B cell (primary cell): ENCODE measurements around the gene IRF9. TPM values are rescaled to one million over a fixed set of nuclear protein-coding genes. Genes with fewer than 3 reads are reported as not detected.

Source experiments
- ATAC-seq: fragments of 200-7000 bp; cut with Tn5 transposase; one replicate; pipeline ENCODE4 v1.10.0; 2021; ENCODE audit warnings: low read depth, mild to moderate bottlenecking, moderate number of reproducible peaks, moderate library complexity
- CTCF ChIA-PET: fragments of 350-600 bp; sonication (Branson Sonifier 250); formaldehyde crosslinking; loops from one replicate; lab custom pipeline; 2021; ENCODE audit warnings: antibody characterized with exemption, inconsistent platforms; lab: Charles Lee
- POLR2A ChIA-PET: fragments of 350-600 bp; sonication (Branson Sonifier 250); formaldehyde crosslinking; loops from one replicate; lab custom pipeline; 2021; ENCODE audit warnings: antibody characterized with exemption; lab: Charles Lee
- DNase-seq: peaks from one replicate; pipeline ENCODE4 v3.0.0; 2013
- H2AFZ ChIP-seq: 2 replicates; pipeline ENCODE4 v1.6.1; 2012; ENCODE audit warnings: mild to moderate bottlenecking, low read depth, low read length; ENCODE audit not compliant: insufficient read depth, poor library complexity, severe bottlenecking
- H3K27ac ChIP-seq, 2 donors: 1 replicate in 1 of 2; 2 replicates in 1 of 2; pipeline ENCODE4 v1.5.1; 2012 to 2013; ENCODE audit warnings: low read length in 2 of 2, mild to moderate bottlenecking in 2 of 2, moderate library complexity in 1 of 2
- H3K27me3 ChIP-seq, 4 experiments: fragments of 200-600 bp in 1 of 4; sonication (generic) in 1 of 4; replicated peaks in 1 of 4; 1 replicate in 2 of 4; 2 replicates in 2 of 4; pipeline versions ENCODE4 v1.6.1 to v1.7.0; 2013 to 2016; ENCODE audit warnings: low read length in 3 of 4, mild to moderate bottlenecking in 2 of 4, mixed read lengths in 1 of 4, moderate library complexity in 1 of 4; ENCODE audit not compliant: insufficient read depth in 4 of 4, control insufficient read depth in 3 of 4; ENCODE audit errors: control extremely low read depth in 1 of 4
- H3K36me3 ChIP-seq, 2 experiments: replicated peaks in 1 of 2; 1 replicate in 1 of 2; 2 replicates in 1 of 2; pipeline versions ENCODE4 v1.6.1 to v1.7.1; 2013; ENCODE audit warnings: low read length in 1 of 2; ENCODE audit not compliant: insufficient read depth in 2 of 2, control insufficient read depth in 1 of 2; ENCODE audit errors: control extremely low read depth in 1 of 2, extremely low read depth in 1 of 2
- H3K4me1 ChIP-seq, 2 donors: fragments of 200-600 bp in 1 of 2; sonication (generic) in 1 of 2; 1 replicate in 1 of 2; 2 replicates in 1 of 2; pipeline versions ENCODE4 v1.5.1 to v1.6.1; 2013 to 2017; ENCODE audit warnings: low read length in 2 of 2; ENCODE audit not compliant: control insufficient read depth in 2 of 2, insufficient read depth in 2 of 2
- H3K4me2 ChIP-seq: replicated peaks from 2 replicates; pipeline ENCODE3; 2012; ENCODE audit warnings: mild to moderate bottlenecking, low read depth, low read length; ENCODE audit not compliant: poor library complexity, severe bottlenecking
- H3K4me3 ChIP-seq, 5 experiments: fragments of 200-600 bp in 1 of 5; sonication (generic) in 1 of 5; 1 replicate in 3 of 5; 2 replicates in 2 of 5; pipeline versions ENCODE4 v1.5.1 to v1.7.0; 2011 to 2016; ENCODE audit warnings: low read length in 4 of 5, mild to moderate bottlenecking in 4 of 5, low read depth in 2 of 5, control low read depth in 1 of 5, moderate library complexity in 1 of 5; ENCODE audit not compliant: insufficient read depth in 1 of 5; ENCODE audit errors: control extremely low read depth in 1 of 5, extremely low read depth in 1 of 5
- H3K79me2 ChIP-seq: fragments of 200-600 bp; sonication (generic); one replicate; pipeline ENCODE4 v1.6.0; 2016; ENCODE audit warnings: low read length; ENCODE audit not compliant: control insufficient read depth, insufficient read depth
- H3K9ac ChIP-seq: fragments of 200-600 bp; sonication (generic); 2 replicates; pipeline ENCODE4 v1.6.1; 2017; ENCODE audit warnings: mild to moderate bottlenecking, low read length, moderate library complexity
- H3K9me3 ChIP-seq, 3 donors: one replicate each; pipeline versions ENCODE4 v1.6.1 to v1.7.1; 2013; ENCODE audit warnings: low read length in 2 of 3; ENCODE audit not compliant: control insufficient read depth in 2 of 3, insufficient read depth in 1 of 3; ENCODE audit errors: control extremely low read depth in 1 of 3
- H4K20me1 ChIP-seq: 2 replicates; pipeline ENCODE4 v1.6.0; 2012; ENCODE audit warnings: mild to moderate bottlenecking, low read length; ENCODE audit not compliant: insufficient read depth, control insufficient read depth, poor library complexity, severe bottlenecking
- H3K27ac Mint-ChIP-seq: one replicate; pipeline ENCODE4 v1.8.0; 2021; ENCODE audit warnings: mixed read lengths
- H3K27me3 Mint-ChIP-seq: one replicate; pipeline ENCODE4 v1.8.0; 2021; ENCODE audit warnings: mixed read lengths
- H3K4me1 Mint-ChIP-seq: one replicate; pipeline ENCODE4 v1.8.0; 2021; ENCODE audit warnings: mixed read lengths
- H3K4me3 Mint-ChIP-seq: one replicate; pipeline ENCODE4 v1.8.0; 2021; ENCODE audit warnings: mixed read lengths
- H3K9me3 Mint-ChIP-seq: one replicate; pipeline ENCODE4 v1.8.0; 2022; ENCODE audit warnings: mixed read lengths; ENCODE audit not compliant: insufficient read depth
- CTCF ChIP-seq: fragments of 200-600 bp; IDR thresholded peaks from one replicate; pipeline ENCODE4 v1.8.0; 2022; ENCODE audit warnings: antibody characterized with exemption, mild to moderate bottlenecking
- EZH2 ChIP-seq: IDR thresholded peaks from 2 replicates; pipeline ENCODE4 v1.6.1; 2012; ENCODE audit warnings: borderline replicate concordance, low read depth, mild to moderate bottlenecking, moderate library complexity, low read length; ENCODE audit not compliant: insufficient read depth, poor library complexity, severe bottlenecking
- WGBS: methylation state at CpG from one replicate; pipeline ENCODE4 v1.1.5; 2013; ENCODE audit warnings: missing lambda C conversion rate; ENCODE audit not compliant: insufficient coverage; 5-methylcytosine and 5-hydroxymethylcytosine counted together
- intact Hi-C: fragments of 100-400 bp; cut with micrococcal nuclease; formaldehyde crosslinking; loops from one replicate; pipeline ENCODE4 v1.10.0; 2022
- polyA plus RNA-seq: library from polyadenylated mRNA; depleted of rRNA; stranded (reverse); fragments of >200 nt; gene quantifications from 2 replicates; pipeline ENCODE4 v1.2.3, GENCODE V29; 2012
- total RNA-seq, 2 donors: library from RNA; stranded (reverse); fragments of 120-200 nt in 1 of 2; gene quantifications; 1 replicate in 1 of 2; 2 replicates in 1 of 2; pipeline versions ENCODE4 v1.2.3 to v1.2.4, GENCODE V29; 2013 to 2022

IRF9 gene
- total and polyA plus RNA-seq, 2 donors (not counting 1 experiment from before 2014, with no cell fraction given), result 191 to 269 TPM

- DNase-seq (no peak), ATAC-seq (no peak)
- peaks cover 65% of the 10 kb centered on the region for H3K79me2 ChIP-seq
- H4K20me1 ChIP-seq, result peaks cover 37% of the 10 kb centered on the region
- no peak overlapping the region for H3K27ac Mint-ChIP-seq
- H3K27ac ChIP-seq, result no peak overlapping the region
- peaks cover 33% of the 10 kb centered on the region for H3K4me1 Mint-ChIP-seq
- no peak overlapping the region for H3K4me3 ChIP-seq
- H3K4me2 ChIP-seq, result no peak overlapping the region
- POLR2A ChIA-PET, result interaction anchor here (0.7 to 0.9 kb wide), 3 partner anchors 10 to 1061 kb away, joined by 3 to 13 read pairs (median 3); partner anchors contain the start of gene IRF9
- no peaks in the 10 kb centered on the region for H3K27me3 ChIP-seq
- no peaks in the 10 kb centered on the region for H3K9me3 Mint-ChIP-seq
- H2AFZ ChIP-seq, result no peak overlapping the region
- no peak overlapping the region for H3K4me3 Mint-ChIP-seq
- CTCF ChIA-PET, result interaction anchor here (0.6 to 2.3 kb wide), 7 partner anchors 10 to 60 kb away, joined by 3 to 14 read pairs (median 6); partner anchors contain the start of genes EMC9, IRF9 and PSME1
- WGBS, result 99% methylated on average over 8 of the region's 9 CpGs
- H3K27me3 Mint-ChIP-seq, result no peaks in the 10 kb centered on the region
- peaks cover 5 to 57% of the 10 kb centered on the region in 2 experiments for H3K36me3 ChIP-seq
- TF ChIP-seq CTCF (no peak), EZH2 (no peak)
- H3K9me3 ChIP-seq, result no peaks in the 10 kb centered on the region
- intact Hi-C loops, result no loop called here
- H3K9ac ChIP-seq, result no peak overlapping the region
- H3K4me1 ChIP-seq, result peaks cover 10 to 21% of the 10 kb centered on the region in 2 donors
Measured at GRCh38 chr14:24150993-24151392, 10.1 kb upstream of the IRF9 start.

GRCh38 chr14:24151404-24152080 is 9.5 kb upstream of the IRF9 start:
- Mint-ChIP-seq H3K27me3 (no peaks in the 10 kb centered on the region), H3K4me3 (no peak overlapping the region), H3K4me1 (peaks cover 29% of the 10 kb centered on the region), H3K27ac (no peak overlapping the region), H3K9me3 (no peaks in the 10 kb centered on the region)
- Histone ChIP-seq H3K79me2 (peaks cover 63% of the 10 kb centered on the region), H3K27me3 (no peaks in the 10 kb centered on the region), H3K4me1 (peaks cover 9 to 18% of the 10 kb centered on the region in 2 donors), H4K20me1 (peaks cover 37% of the 10 kb centered on the region), H3K9ac (no peak overlapping the region), H3K4me3 (no peak overlapping the region), H3K4me2 (no peak overlapping the region), H3K36me3 (peaks cover 5 to 60% of the 10 kb centered on the region in 2 experiments), H2AFZ (no peak overlapping the region), H3K9me3 (no peaks in the 10 kb centered on the region), H3K27ac (no peak overlapping the region)
- DNase-seq (no peak), ATAC-seq (no peak)
- intact Hi-C loops, result no loop called here
- ChIA-PET POLR2A (no interaction called here), CTCF (interaction anchor here (1.0 to 2.3 kb wide), 3 partner anchors 9 to 41 kb away, joined by 5 to 11 read pairs (median 6); partner anchors contain the start of genes EMC9 and IRF9)
- TF ChIP-seq CTCF (no peak), EZH2 (no peak)
- WGBS, result 96% methylated on average over 14 of the region's 16 CpGs
